ENCODE measurements around the gene APBB1.

APBB1 gene

DNA sequence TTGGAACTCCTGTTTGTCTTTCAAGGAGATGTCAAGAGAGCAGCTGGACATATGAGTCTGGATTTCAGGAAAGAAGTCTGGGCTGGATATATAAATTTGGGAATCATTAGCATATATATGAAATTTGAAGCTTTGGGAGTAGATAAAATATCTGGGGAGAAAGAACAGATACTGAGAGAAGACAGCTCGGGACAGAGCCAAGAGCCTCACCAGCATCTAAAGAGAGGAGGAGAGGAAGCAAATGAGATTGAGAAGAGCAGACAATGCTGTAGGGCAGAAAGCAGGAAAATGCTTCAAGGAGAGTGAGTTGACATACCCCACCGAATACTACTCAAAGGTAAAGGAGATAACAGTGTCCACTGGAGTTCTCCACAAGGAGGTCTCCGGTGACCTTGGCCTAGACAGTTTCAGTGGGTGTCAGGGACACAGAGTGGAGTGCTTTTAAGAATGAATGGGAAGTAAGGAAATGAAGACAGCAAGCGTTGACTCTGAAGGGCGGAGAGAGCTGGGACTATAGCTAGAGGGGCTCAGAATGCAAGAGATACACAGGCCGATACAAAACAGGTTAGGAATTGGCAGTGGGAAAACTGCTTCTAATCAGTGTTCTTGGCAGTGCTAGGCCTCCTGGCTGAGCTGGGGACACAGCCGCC, 862 bp downstream of the APBB1 start:
- no peak for TF ChIP-seq ZFX (IDR thresholded peaks at IDR 0.05)
- H3K27ac ChIP-seq, result no peak overlapping the region

DNA sequence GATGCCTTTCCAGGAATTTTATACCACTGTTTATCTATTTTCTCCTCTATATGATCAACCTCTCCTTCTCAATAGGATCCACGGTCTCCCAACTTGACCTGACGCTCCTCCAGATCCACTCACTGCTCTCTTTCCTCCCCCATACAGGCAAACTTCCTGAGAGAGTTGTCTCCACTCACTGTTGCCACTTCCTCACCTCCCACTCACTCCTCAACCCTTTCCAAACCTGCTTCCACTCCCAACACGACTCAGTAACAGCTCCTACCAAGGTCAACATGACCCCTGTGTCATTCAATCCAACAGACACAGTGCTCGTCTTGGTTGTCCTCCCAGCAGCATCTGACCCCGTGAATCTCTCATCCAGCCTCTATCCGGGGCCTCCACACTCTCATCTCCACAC, 3.1 kb downstream of the APBB1 start:
- no peak overlapping the region for H3K27ac ChIP-seq

GRCh38 chr11:6414874-6415328, 4.0 kb downstream of the APBB1 start:
- TF ChIP-seq ZFX (IDR thresholded peaks at IDR 0.05), result no peak
- TF ChIP-seq, protein P1, sequence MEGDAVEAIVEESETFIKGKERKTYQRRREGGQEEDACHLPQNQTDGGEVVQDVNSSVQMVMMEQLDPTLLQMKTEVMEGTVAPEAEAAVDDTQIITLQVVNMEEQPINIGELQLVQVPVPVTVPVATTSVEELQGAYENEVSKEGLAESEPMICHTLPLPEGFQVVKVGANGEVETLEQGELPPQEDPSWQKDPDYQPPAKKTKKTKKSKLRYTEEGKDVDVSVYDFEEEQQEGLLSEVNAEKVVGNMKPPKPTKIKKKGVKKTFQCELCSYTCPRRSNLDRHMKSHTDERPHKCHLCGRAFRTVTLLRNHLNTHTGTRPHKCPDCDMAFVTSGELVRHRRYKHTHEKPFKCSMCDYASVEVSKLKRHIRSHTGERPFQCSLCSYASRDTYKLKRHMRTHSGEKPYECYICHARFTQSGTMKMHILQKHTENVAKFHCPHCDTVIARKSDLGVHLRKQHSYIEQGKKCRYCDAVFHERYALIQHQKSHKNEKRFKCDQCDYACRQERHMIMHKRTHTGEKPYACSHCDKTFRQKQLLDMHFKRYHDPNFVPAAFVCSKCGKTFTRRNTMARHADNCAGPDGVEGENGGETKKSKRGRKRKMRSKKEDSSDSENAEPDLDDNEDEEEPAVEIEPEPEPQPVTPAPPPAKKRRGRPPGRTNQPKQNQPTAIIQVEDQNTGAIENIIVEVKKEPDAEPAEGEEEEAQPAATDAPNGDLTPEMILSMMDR (conservative IDR thresholded peaks at IDR 0.05), result no peak
- H3K27ac ChIP-seq, result no peak overlapping the region

More for the DNA sequence above, 3.1 kb downstream of the APBB1 start:
- TF ChIP-seq, protein P1 (conservative IDR thresholded peaks at IDR 0.05), result no peak
- TF ChIP-seq ZFX (IDR thresholded peaks at IDR 0.05), result no peak

DNA sequence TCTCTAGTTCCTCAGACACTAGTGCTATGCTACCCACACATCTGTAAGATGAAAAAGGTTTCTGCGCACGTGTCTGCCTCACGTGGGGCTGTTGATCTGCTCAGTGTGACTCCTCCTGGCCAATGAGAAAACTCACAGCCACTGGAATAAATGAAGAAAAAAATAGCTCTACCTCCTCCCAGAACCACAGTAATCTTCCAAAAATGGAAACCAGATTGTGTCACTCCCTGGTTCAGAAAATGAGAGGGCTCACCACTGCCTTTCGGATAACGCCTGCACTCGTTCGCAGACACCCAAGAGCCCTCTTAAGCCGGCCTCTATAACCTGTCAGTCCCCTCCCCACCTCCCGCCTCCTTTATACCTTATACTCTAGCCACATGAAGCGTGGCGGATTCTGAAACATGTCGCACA, 5.1 kb downstream of the APBB1 start:
- no peak for TF ChIP-seq ZFX (IDR thresholded peaks at IDR 0.05)
- TF ChIP-seq, protein P1 (conservative IDR thresholded peaks at IDR 0.05), result no peak
- no peak overlapping the region for H3K27ac ChIP-seq

GRCh38 chr11:6411594-6412031, 7.3 kb downstream of the APBB1 start:
- TF ChIP-seq, protein P1 (conservative IDR thresholded peaks at IDR 0.05), result no peak
- H3K27ac ChIP-seq, result no peak overlapping the region

- TF ChIP-seq, protein P1 (conservative IDR thresholded peaks at IDR 0.05), result no peak
- no peak overlapping the region for H3K27ac ChIP-seq
Measured at GRCh38 chr11:6410695-6411430, 8.0 kb downstream of the APBB1 start.

DNA sequence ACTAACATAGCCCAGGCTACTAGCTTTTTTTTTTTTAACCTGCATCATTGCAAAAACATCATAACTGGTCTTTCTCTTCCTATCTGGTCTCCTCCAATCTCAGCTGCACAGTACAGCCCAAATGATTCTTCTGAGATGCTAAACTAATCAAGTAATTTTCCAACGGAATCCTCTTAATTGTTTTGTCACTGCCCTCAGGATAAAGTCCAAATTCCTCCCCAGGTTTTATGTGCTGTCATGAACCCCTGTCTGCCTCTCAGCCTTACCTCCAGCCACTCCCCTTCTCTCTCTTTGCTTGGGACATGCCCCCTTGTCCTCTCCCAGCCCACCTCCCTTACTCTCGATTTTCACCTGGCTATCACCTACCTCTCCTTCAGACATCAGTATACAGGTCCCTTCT, 12.5 kb downstream of the APBB1 start:
- H3K27ac ChIP-seq, result no peak overlapping the region
- TF ChIP-seq, protein P1 (conservative IDR thresholded peaks at IDR 0.05), result no peak
- no peak for TF ChIP-seq ZFX (IDR thresholded peaks at IDR 0.05)

Measured in C4-2B (cell line).